ENCODE measurements around the gene PROB1.
"Not testable (repeated sequence)": the region's sequence is repeated elsewhere in the genome, so short reads cannot be mapped to it uniquely, and the experiment has no call there.

- TF ChIP-seq, protein P1, sequence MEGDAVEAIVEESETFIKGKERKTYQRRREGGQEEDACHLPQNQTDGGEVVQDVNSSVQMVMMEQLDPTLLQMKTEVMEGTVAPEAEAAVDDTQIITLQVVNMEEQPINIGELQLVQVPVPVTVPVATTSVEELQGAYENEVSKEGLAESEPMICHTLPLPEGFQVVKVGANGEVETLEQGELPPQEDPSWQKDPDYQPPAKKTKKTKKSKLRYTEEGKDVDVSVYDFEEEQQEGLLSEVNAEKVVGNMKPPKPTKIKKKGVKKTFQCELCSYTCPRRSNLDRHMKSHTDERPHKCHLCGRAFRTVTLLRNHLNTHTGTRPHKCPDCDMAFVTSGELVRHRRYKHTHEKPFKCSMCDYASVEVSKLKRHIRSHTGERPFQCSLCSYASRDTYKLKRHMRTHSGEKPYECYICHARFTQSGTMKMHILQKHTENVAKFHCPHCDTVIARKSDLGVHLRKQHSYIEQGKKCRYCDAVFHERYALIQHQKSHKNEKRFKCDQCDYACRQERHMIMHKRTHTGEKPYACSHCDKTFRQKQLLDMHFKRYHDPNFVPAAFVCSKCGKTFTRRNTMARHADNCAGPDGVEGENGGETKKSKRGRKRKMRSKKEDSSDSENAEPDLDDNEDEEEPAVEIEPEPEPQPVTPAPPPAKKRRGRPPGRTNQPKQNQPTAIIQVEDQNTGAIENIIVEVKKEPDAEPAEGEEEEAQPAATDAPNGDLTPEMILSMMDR (conservative IDR thresholded peaks at IDR 0.05; ENCODE audit: low read depth, low read length): not testable (repeated sequence)
- TF ChIP-seq EZH2 (IDR thresholded peaks at IDR 0.05; ENCODE audit: borderline replicate concordance, low read depth, low read length, poor library complexity, severe bottlenecking): not testable (repeated sequence)
These were observed 49.5 kb downstream of the PROB1 start for GRCh38 chr5:139345442-139345841.
